ENCODE results near the gene BSND.

Gene BSND

DNA sequence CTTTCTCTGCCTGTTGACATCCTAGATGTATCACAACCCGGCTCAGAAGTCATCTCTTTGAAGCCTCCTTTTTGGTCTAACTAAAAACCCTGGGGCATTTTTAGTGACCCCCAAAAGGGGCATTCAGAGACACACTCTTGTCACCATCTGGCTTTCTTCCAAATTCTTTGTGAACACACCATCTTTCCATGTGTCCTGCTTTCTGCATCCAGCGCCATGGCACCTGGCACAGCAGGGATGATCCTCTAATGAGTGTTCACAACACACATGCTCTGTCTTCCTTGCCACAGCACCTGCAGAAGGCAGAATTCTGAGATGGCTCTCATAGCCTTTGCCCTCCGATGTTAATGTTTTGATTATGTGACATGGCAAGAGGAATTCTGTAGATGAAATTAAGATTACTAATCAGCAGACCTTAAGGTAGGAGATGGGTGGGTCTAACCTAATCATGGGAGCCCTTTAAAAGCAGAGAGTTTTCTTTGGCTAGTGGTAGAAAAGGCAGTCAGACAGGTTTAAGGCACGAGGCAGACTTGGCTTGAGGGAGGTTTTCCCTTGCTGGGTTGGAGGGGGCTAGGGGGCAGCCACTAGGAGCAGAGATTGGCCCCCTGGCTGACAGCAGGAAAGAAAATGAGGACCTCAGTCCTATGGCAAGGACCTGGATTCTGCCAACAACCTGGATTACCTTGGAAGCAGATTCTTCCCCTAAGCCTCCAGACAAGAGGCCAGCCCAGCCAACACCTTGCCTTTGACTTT is 23.2 kb upstream of the BSND start:
- no peak for DNase-seq (ENCODE audit: low spot score)

DNA sequence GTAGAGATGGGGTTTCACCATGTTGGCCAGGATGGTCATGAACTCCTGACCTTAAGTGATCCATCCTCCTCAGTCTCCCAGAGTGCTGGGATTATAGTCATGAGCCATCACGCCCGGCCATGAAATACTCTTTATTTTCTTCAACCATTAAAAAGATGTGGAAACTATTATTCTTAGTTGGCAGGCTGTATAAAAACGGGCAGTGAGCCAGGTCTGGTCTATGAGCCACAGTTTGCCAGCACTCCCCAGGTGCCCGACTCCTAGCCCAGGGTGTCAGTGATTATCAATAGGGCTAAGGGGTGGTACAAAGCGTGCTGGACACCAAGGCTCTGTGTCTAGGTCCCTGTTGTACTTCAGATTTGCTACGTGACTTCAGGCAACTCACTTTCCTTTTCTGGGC is 22.0 kb upstream of the BSND start:
- no peak for DNase-seq (ENCODE audit: low spot score)

DNA sequence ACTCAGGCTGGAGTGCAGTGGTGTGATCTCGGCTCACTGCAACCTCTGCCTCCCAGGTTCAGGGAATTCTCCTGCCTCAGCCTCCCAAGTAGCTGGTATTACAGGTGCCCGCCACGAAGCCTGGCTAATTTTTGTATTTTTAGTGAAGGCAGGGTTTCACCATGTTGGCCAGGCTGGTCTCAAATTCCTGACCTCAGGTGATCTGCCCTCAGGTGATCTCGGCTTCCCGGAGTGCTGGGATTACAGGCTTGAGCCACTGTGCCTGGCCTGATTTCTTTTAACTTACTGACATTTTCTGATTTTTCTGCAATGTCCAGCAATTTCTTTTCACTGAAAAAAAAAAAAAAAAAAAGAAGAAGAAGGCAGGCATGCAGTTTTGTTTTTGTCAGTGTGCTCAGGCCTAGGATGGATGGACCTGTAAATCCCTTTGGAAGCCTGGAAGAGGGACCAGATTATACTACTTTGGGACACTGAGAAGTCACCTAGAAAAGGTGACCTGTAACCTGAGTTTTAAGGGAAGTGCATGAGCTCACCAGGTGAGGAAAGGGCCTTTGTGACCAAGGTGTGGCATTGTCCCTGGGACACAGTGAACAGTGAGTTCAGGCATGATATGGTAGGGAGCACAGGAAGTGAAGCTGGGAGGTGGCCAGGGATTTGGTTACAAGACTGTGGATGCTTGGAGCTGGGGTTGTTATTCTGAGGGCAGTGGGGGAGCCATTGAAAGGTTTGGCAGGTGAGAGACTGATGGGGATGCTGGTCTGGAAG is 21.0 kb upstream of the BSND start:
- no peak for DNase-seq (ENCODE audit: low spot score)

DNA sequence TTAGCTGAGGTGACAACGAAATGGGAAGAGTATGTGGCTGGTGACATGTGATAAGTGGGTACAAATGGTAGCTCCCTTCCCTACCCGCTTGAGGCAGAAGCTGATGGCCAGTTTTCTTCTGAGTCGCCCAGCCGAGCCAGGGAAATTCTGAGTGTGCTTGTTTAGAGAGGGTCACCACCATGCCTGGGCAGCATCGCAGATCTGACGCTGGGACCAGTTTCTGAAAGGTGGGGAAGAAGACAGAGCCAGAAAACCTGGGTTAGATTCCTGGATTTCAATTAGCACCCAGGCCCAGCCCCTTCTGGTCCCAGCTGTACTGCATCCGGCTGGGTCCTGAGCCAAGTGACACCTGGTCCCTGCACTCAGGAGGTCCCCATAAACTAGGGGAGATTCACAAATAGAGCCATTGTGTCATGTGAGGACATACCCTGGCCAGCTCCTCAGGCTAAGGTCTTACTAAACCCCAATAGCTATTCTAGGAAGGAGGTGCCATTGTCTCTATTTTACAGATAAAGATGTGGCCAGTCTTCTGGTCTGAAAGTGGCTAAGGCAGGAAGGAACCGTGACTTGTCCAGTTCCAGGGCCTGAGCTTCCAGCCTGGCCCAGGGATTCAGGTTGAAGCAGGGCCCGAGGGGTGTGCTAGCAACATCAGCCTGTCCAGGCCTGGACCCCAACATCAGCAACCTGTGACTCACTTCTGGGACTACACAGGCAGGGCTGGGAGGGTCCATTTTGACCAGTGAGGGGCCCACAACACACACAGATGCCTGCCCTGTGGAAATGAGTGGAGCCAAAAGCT is 20.0 kb upstream of the BSND start:
- no peak for DNase-seq (ENCODE audit: low spot score)

DNA sequence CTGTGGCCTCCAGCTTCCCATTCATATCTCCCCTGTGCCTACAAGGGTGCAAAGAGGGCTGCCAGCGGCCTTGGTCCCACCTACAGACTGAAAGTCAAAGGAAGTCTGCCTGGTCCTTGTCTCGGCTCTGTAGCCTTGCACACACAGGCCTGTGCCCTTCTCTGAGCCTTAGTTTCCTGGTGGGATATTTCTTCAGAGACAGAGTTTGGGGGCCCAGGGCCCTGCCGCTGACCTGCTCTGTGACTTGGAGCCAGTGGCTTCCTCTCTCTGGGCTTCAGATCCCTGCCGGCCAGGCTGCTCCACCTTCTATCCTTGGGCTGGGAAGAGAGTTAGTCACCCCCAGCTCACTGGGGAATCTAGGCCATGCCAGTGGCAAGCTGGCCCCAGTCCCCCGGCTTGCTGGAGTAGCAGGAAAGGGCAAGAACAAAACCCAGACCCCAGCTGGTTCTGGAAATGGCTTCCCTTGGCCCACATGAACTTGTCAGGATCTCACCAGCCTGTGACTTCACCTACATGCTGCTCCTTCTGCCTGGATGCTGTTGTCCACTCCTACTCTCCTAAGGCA is 19.3 kb upstream of the BSND start:
- no peak for DNase-seq (ENCODE audit: low spot score)

DNA sequence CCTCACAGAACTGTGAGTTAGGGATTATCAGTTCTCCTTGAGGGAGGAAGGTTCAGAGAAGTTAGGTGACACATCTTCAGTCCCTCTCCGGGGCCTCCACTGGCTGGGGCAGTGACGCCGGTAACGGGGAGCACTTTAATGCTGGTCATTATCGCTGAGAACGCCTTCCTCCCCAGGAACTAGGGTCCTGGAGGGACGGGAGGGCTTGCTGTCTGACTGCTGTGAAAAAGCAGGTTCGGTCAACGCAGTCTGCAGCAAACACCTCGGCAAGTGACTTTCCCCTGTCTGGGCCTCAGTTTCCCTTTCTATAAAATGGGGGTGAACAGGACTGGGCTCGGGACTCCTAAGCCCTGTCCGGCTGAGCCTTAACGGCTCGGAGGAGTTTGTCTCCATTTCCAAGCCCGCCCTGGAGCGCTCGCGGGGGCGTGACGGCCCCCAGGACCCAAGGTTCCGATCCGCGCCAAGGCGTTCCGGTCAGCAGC is 18.6 kb upstream of the BSND start:
- DNase-seq (ENCODE audit: low spot score): no peak

DNA sequence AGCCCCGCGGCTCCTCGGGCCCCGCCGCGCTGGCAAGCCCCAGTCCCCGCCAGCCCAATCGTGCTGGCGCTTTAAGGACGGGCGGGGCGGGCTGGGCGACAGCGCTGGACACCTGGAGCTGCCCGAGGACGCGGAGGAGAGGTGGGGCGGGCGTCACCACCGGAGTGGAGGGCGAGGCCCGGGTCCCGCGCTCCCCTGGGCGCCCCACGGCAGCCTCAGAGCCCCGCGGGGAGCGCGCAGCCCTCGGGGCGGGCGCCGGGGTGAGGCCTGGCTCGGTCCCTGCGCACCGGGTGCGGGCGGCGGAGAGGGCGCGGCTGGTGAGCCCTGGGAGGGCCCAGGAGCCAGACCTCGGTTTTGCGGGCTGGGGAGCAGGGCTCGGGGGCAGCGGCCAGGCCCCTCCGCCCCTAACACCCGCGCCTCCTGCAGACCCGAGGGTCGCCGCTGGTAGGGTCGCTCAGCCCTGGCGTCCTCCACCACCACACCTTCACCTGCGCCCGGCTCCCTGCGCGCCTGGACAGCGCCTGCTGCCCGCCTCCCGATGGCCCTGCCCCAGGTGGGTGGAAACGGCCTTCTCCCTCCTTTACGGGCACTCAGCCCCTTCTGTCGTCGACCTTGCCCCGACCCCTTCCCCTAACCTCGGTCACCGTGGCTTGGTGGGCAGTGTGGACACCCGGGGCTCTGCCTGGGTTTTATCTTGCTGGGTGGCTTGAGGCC is 18.0 kb upstream of the BSND start, which contains the start of gene TMEM61:
TSS of gene TMEM61 (plus strand) at position 101 of the 714 bp plus-strand sequence. CDS start at position 539, 438 bp downstream.
- no peak for DNase-seq (ENCODE audit: low spot score)

DNA sequence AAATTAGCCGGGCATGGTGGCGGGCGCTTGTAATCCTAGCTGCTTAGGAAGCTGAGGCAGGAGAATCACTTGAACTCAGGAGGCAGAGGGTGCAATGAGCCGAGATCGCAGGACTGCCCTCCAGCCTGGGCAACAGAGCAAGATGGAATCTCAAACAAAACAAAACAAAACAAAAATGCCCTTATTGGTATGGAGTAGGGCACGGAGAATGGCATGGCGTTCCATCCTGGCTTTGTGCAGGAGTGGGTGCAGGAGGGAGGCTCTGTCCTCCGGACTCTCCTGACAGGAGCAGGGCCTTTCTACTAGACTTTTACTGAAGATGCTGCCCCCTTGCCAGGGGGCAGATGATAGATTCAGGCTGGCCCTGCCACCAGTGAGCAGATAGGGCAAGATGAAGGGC is 17.3 kb upstream of the BSND start:
- DNase-seq (ENCODE audit: low spot score): no peak

DNA sequence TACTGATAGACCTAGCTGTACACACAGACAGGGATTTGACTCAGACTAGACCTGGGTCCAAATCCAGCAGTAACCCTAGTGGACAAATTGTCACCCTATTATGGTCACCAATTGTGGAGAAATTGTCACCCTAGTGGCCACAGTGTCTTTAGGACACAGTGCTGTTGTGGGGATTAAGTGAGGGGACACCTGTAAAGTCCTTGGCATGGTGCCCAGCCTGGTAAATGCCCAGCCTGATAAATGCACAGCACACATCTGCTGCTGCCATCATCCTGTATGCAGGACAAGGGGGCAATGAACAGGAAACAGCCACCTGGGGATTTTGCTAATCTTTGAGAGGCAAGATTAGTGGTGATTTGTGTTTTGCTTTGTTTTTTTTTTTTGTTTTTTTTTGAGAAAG is 16.0 kb upstream of the BSND start:
- DNase-seq (ENCODE audit: low spot score): no peak

DNA sequence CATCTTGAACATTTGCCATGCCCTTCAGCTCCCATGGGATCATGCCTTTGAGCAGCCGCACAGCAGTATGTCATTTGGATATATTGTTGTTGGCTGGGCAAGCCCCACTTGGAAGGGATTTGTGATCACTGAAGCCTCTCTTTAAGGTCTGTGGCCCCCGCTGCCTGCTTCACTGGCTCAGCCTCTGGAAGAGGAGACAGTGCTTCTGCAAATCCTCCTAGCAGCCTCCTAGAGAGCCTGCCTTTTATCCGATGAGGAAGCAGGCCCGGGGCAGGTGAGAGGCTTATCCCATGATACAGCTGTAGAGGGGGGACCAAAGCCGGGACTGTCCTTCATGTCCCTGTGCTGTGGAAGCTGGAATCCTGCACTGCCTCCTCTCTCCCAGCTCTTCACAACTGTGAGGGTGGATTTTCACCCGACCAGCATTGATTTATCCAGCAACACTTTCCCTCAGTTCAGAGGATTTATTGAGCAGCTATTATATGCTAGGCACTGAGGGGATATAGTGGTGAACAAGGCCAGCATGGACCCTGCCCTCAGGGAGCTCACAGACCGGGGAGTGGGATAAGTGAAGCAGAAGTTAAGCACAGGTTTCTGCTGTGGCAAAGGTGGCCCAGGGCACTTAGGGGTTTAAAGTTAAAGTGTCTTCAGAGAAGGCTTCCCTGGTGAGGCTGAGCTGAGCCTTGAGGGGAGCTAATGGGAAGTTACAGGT is 14.4 kb upstream of the BSND start:
- no peak for DNase-seq (ENCODE audit: low spot score)

DNA sequence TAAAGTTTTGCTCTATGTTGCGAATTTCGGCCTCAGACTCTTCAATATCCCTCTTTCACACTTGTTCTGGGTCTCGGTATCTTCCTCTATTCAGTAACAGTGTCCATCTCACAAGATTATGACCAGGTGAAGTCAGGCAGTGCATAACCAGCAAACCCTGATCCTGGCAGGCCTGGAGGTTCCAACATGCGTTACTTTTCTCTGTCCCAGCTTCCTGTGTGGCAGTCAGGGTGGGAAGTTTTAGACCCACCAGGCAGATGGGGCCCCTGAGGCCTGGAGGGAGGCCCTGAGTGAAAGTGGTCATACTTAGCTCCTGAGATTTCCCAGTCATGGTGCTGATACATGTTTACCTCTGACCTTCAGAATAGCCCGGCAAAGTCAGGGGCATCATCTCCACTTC is 13.2 kb upstream of the BSND start:
- no peak for DNase-seq (ENCODE audit: low spot score)

DNA sequence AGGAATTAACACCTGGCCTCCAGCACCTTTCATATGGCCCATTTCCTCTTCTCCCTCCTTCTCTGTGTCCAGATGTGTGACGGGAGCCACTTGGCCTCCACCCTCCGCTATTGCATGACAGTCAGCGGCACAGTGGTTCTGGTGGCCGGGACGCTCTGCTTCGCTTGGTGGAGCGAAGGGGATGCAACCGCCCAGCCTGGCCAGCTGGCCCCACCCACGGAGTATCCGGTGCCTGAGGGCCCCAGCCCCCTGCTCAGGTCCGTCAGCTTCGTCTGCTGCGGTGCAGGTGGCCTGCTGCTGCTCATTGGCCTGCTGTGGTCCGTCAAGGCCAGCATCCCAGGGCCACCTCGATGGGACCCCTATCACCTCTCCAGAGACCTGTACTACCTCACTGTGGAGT is 12.7 kb upstream of the BSND start:
- DNase-seq (ENCODE audit: low spot score): no peak

DNA sequence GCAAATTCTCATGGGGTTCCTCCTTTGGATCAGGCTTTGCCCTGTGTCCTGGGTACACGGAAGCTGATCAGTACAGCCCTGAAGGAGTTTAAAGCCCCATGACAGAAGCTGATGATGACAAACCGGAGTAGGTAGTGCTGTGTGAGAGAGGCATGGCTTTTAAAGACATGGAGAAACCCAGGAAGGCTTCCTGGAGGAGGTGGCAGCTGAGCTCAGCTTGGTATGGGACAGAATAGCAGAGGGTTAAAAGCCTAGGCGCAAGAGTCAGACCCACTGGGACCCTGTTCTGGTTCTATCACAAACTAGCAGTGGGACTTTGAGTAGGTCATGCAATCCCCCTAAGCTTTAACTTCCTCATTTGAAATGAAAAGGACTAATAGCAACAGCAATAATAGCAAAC is 12.2 kb upstream of the BSND start:
- no peak for DNase-seq (ENCODE audit: low spot score)

DNA sequence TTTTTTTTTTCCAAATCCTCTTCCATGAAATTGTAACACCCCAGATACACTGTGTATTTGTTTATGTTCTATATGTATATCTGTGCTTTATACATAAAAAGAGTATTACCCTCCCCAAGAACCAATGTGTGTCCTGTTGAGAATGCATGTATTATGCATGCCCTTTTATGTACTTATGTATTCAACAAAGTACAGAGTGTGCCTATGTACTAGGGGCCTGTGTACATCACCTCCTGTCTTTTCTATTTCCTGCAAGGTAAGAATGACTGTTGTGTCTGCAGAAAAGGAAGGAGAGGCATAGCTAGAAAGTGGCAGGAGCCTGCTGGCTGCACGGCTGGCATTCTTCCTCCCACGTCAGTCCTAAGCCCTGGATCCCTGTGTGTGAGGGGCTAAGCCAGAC is 11.3 kb upstream of the BSND start:
- no peak for DNase-seq (ENCODE audit: low spot score)

DNA sequence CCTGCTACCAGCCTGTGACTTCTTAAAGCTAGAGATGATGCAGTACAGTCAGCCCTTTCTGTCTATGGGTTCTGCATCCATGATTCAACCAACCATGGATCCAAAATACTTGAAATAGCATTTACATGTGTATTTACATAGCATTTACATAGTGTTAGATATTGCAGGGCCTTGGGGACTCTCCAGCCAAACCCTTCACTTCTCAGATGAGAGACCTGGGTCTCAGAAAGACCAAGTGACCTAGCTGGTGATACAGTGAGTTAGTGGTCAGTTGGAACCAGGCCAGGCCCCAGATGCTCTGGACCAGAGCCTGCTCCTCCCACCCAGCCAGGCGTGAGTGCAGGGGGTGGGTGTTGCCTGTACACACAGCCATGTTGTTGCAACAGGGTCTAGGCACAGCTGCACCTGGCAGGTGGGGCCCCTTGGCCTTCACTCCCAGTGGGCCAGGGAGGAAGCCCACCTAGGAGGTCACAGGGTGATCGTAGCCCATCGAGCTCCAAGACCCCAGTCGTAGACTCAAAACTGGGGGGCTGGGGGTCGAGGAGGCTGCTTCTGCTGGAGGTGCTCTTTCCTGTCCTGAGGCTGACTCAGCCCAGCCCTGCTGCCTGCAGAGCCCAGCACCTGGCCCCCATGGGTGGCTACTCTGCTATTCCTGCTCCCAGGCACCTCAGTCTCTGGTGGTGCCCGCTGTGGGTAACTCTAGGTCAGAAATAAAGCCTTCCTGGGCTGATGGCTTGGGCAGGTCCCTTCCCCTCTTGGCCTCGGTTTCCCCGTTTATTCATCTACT is 10.6 kb upstream of the BSND start:
- DNase-seq (ENCODE audit: low spot score): no peak

DNA sequence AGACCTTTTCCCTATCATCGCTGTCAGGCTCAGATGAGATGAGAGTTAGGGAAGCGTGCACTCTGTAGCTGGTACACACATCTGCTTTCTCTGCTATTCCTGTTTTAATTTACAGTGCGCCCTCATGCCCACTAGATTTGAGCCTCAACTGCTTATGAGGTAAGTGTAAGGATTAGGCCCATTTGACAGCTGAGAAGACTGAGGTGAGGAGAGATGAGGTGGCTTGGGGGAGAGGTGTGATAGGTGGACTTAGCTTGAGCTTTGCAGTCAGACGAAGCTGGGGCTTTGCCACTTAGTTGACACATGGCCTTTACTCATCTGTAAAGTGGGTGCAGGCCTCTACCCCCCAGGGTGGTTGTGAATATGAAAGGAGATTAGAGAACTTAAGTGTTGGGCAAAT is 9.8 kb upstream of the BSND start:
- no peak for DNase-seq (ENCODE audit: low spot score)

DNA sequence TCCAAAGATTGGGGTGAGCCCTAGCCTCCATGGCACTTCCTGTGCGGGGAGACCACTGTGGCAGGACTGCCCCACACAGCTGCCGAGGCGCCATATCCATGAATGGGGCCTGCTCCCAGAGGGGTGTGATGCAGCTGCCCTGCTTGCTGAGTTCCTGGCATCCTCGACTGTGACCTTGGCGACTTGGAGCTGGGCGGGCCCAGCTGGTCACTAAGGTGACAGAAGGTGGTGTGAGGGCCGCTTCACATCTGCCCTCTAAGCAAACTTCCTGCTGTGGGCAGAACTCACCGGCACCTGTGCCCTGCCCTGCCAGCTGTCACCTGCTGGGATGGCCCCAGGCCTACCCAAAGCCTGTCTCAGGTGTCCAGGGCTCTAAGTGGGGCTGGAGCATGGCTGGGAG is 9.3 kb upstream of the BSND start:
- no peak for DNase-seq (ENCODE audit: low spot score)

DNA sequence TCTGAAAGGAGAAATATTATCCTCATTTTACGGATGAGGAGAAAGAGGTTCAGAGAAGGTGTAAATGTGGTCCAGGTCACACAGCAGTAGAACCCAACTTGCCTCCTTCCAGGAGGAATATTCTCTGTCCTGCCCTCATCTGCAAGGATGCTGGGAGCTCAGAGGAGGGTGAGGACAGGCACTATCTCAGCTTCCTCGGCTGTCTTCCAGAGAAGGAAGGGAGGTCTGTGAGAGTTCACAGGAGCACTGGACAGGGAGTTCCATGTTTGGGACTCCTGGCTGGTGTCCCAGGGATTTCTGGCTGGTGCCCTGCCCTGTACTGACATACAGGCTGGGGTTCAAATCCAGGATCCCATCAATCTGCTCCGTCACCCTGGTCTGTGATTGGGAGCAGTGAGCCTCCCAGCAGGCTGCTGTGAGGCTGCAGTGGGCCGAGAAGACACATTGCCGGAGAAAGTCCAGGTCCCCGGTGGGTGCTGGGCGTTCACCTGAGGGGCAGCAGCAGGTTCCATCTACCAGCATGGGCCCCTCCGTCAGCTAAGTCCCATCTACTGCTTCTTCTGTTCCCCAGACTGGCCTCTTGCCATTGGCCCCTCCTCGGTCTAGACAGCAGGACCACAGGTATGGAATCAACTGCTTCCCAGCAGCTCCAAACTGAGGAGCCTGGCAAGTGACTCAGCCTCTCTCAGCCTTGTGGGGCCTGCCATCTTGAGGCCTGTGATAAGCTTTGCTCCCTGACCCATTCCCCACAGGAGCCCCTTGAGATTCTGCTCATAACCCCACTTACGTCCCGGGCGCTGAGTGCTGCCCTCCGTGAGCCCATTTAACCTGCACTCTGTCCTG is 8.5 kb upstream of the BSND start:
- DNase-seq (ENCODE audit: low spot score): no peak

DNA sequence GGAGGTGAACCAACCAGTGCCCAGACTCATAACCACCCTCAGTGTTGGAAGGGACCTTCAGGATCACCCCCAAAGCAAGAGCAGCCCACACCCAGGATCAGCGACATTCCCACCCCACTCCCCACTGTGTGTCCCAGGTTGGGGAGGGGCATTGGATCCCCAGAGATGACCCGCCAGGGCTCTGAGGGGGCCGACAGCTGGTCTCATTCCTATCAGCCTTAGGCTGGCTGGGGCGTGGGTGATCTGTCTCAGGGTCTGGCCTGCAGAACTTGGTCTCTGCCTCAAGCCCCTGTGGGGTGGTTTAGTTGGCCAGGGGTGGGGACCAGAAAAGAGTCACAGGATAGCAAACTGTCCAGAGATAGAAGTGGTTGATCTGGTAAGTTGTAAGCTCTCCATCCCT is 7.8 kb upstream of the BSND start:
- no peak for DNase-seq (ENCODE audit: low spot score)

Measured in SK-N-DZ (cell line).